Measurements from ENCODE around the gene YIPF5. TPM values are rescaled to one million over a fixed set of nuclear protein-coding genes. Genes with fewer than 3 reads are reported as not detected.

Gene YIPF5
- total RNA-seq, 3 donors from 2014 or later (not counting 1 experiment from before 2014, with no cell fraction given), result 19.8 to 26.0 (median 24.6) TPM

- Histone ChIP-seq H3K27me3 (ENCODE audit: control insufficient read depth, insufficient read depth, low read length) (no peaks in the 10 kb centered on the region), H3K4me3 (ENCODE audit: low read length) (no peak overlapping the region), H3K27ac (ENCODE audit: low read length) (no peak overlapping the region), H3K9me3 (ENCODE audit: control insufficient read depth, insufficient read depth, low read length) (no peaks in the 10 kb centered on the region), H3K4me1 (ENCODE audit: control insufficient read depth, insufficient read depth, low read length) (no peaks in the 10 kb centered on the region), H3K36me3 (ENCODE audit: control insufficient read depth, insufficient read depth, low read length) (no peaks in the 10 kb centered on the region)
- no peak for TF ChIP-seq CTCF (IDR thresholded peaks at IDR 0.05)
- Mint-ChIP-seq H3K4me1 (peaks cover 0 to 3% of the 10 kb centered on the region in 2 donors), H3K4me3 (no peak overlapping the region), H3K27me3 (ENCODE audit: low read depth in 2 of 2) (peaks cover 22 to 38% of the 10 kb centered on the region in 2 donors), H3K36me3 (no peaks in the 10 kb centered on the region), H3K9me3 (no peaks in the 10 kb centered on the region), H3K27ac (no peak overlapping the region)
- intact Hi-C loops (cut with micrococcal nuclease), result no loop called here
- DNase-seq, result no peak
- ATAC-seq, result no peak
- 94% methylated on average over 2 of the region's 4 CpGs for WGBS (ENCODE audit: insufficient coverage)
Measured at GRCh38 chr5:144133050-144133633, 37.3 kb downstream of the YIPF5 start.

GRCh38 chr5:144131261-144131660, 39.2 kb downstream of the YIPF5 start:
- Mint-ChIP-seq H3K27ac (no peak overlapping the region), H3K4me1 (peaks cover 0 to 3% of the 10 kb centered on the region in 2 donors), H3K4me3 (no peak overlapping the region), H3K9me3 (no peaks in the 10 kb centered on the region), H3K36me3 (no peaks in the 10 kb centered on the region), H3K27me3 (ENCODE audit: low read depth in 2 of 2) (peaks cover 19 to 23% of the 10 kb centered on the region in 2 donors)
- no peaks in the 10 kb centered on the region for H3K4me1 ChIP-seq (ENCODE audit: control insufficient read depth, insufficient read depth, low read length)
- no peak overlapping the region for H3K4me3 ChIP-seq (ENCODE audit: low read length)
- no peak for TF ChIP-seq CTCF (IDR thresholded peaks at IDR 0.05)
- DNase-seq (no peak), ATAC-seq (no peak)
- no peaks in the 10 kb centered on the region for H3K9me3 ChIP-seq (ENCODE audit: control insufficient read depth, insufficient read depth, low read length)
- no peaks in the 10 kb centered on the region for H3K36me3 ChIP-seq (ENCODE audit: control insufficient read depth, insufficient read depth, low read length)
- no peaks in the 10 kb centered on the region for H3K27me3 ChIP-seq (ENCODE audit: control insufficient read depth, insufficient read depth, low read length)
- no peak overlapping the region for H3K27ac ChIP-seq (ENCODE audit: low read length)
- intact Hi-C loops (cut with micrococcal nuclease), result no loop called here
- WGBS (ENCODE audit: insufficient coverage), result 57% methylated on average over 3 of the region's 4 CpGs

- Histone ChIP-seq H3K4me1 (ENCODE audit: control insufficient read depth, insufficient read depth, low read length) (no peaks in the 10 kb centered on the region), H3K27me3 (ENCODE audit: control insufficient read depth, insufficient read depth, low read length) (no peaks in the 10 kb centered on the region), H3K27ac (ENCODE audit: low read length) (no peak overlapping the region), H3K36me3 (ENCODE audit: control insufficient read depth, insufficient read depth, low read length) (no peaks in the 10 kb centered on the region), H3K9me3 (ENCODE audit: control insufficient read depth, insufficient read depth, low read length) (no peaks in the 10 kb centered on the region), H3K4me3 (ENCODE audit: low read length) (no peak overlapping the region)
- DNase-seq (no peak), ATAC-seq (no peak)
- intact Hi-C loops (cut with micrococcal nuclease), result no loop called here
- Mint-ChIP-seq H3K36me3 (no peaks in the 10 kb centered on the region), H3K4me1 (no peaks in the 10 kb centered on the region), H3K27ac (no peak overlapping the region), H3K9me3 (no peaks in the 10 kb centered on the region), H3K4me3 (no peak overlapping the region), H3K27me3 (ENCODE audit: low read depth in 2 of 2) (peaks cover 13 to 19% of the 10 kb centered on the region in 2 donors)
- no peak for TF ChIP-seq CTCF (IDR thresholded peaks at IDR 0.05)
- WGBS (ENCODE audit: insufficient coverage), result 96% methylated on average over 3 of the region's 4 CpGs
Measured at GRCh38 chr5:144130306-144130705, 40.2 kb downstream of the YIPF5 start.

GRCh38 chr5:144128844-144129243, 41.6 kb downstream of the YIPF5 start:
- Mint-ChIP-seq H3K27me3 (ENCODE audit: low read depth in 2 of 2) (peaks cover 13 to 15% of the 10 kb centered on the region in 2 donors), H3K4me1 (no peaks in the 10 kb centered on the region), H3K4me3 (no peak overlapping the region), H3K36me3 (no peaks in the 10 kb centered on the region), H3K9me3 (no peaks in the 10 kb centered on the region), H3K27ac (no peak overlapping the region)
- DNase-seq, result no peak
- Histone ChIP-seq H3K4me1 (ENCODE audit: control insufficient read depth, insufficient read depth, low read length) (no peaks in the 10 kb centered on the region), H3K36me3 (ENCODE audit: control insufficient read depth, insufficient read depth, low read length) (no peaks in the 10 kb centered on the region), H3K27me3 (ENCODE audit: control insufficient read depth, insufficient read depth, low read length) (no peaks in the 10 kb centered on the region), H3K9me3 (ENCODE audit: control insufficient read depth, insufficient read depth, low read length) (no peaks in the 10 kb centered on the region), H3K27ac (ENCODE audit: low read length) (no peak overlapping the region), H3K4me3 (ENCODE audit: low read length) (no peak overlapping the region)
- WGBS (ENCODE audit: insufficient coverage), result 97% methylated on average over 4 of the region's 4 CpGs
- no peak for ATAC-seq
- intact Hi-C loops (cut with micrococcal nuclease), result no loop called here
- TF ChIP-seq CTCF (IDR thresholded peaks at IDR 0.05), result no peak
